Chondrocyte (in vitro differentiated cells): Measurements from ENCODE around the gene TOMM40. TPM values are rescaled to one million over a fixed set of nuclear protein-coding genes. Genes with fewer than 3 reads are reported as not detected.
"Not testable (repeated sequence)": the region's sequence is repeated elsewhere in the genome, so short reads cannot be mapped to it uniquely, and the experiment has no call there.

Experiments used
- DNase-seq: peaks from one replicate; pipeline ENCODE4 v3.0.0; 2021; ENCODE audit warnings: mixed read lengths, low spot score
- H3K27ac Mint-ChIP-seq: one replicate; pipeline ENCODE4 v1.8.0; 2021; ENCODE audit warnings: mild to moderate bottlenecking, moderate library complexity, mixed read lengths; ENCODE audit not compliant: unreplicated experiment
- H3K27me3 Mint-ChIP-seq: 2 replicates; pipeline ENCODE4 v1.8.0; 2021; ENCODE audit warnings: low read depth, mixed read lengths
- H3K36me3 Mint-ChIP-seq: 2 replicates; pipeline ENCODE4 v1.8.0; 2021; ENCODE audit warnings: low read depth, mixed read lengths
- H3K4me1 Mint-ChIP-seq: 2 replicates; pipeline ENCODE4 v1.8.0; 2021; ENCODE audit warnings: low read depth, mild to moderate bottlenecking, mixed read lengths
- H3K4me3 Mint-ChIP-seq: one replicate; pipeline ENCODE4 v1.8.0; 2021; ENCODE audit warnings: mild to moderate bottlenecking, moderate library complexity, mixed read lengths; ENCODE audit not compliant: unreplicated experiment
- H3K9me3 Mint-ChIP-seq: 2 replicates; pipeline ENCODE4 v1.8.0; 2021; ENCODE audit warnings: low read depth, mixed read lengths
- CTCF ChIP-seq: fragments of 200-600 bp; sonication (generic); IDR thresholded peaks from 2 replicates; pipeline ENCODE4 v1.5.0; 2021; ENCODE audit warnings: antibody characterized with exemption, mild to moderate bottlenecking, moderate library complexity
- total RNA-seq: library from RNA; stranded (reverse); gene quantifications from 3 replicates; pipeline ENCODE4 v1.2.1, GENCODE V29; 2021

Gene TOMM40
- total RNA-seq, 1 donor from 2014 or later, result 40.9 TPM

- H3K36me3 Mint-ChIP-seq, result peaks cover 2% of the 10 kb centered on the region
- no peak overlapping the region for H3K27ac Mint-ChIP-seq
- H3K27me3 Mint-ChIP-seq, result no peaks in the 10 kb centered on the region
- H3K9me3 Mint-ChIP-seq, result no peaks in the 10 kb centered on the region
- no peak for DNase-seq
- H3K4me1 Mint-ChIP-seq, result peaks cover 34% of the 10 kb centered on the region
- H3K4me3 Mint-ChIP-seq, result peak overlapping the region; percentile 21
- TF ChIP-seq CTCF, result no peak
Observed at GRCh38 chr19:44908074-44908835, 17.2 kb downstream of the TOMM40 start.

GRCh38 chr19:44908836-44909261 is 17.8 kb downstream of the TOMM40 start:
- no peak overlapping the region for H3K27ac Mint-ChIP-seq
- no peak for TF ChIP-seq CTCF
- H3K4me1 Mint-ChIP-seq, result peaks cover 34% of the 10 kb centered on the region
- no peaks in the 10 kb centered on the region for H3K9me3 Mint-ChIP-seq
- no peaks in the 10 kb centered on the region for H3K27me3 Mint-ChIP-seq
- H3K36me3 Mint-ChIP-seq, result no peaks in the 10 kb centered on the region
- DNase-seq, result no peak
- H3K4me3 Mint-ChIP-seq, result no peak overlapping the region

- H3K27ac Mint-ChIP-seq, result peak overlapping the region; percentile 51
- TF ChIP-seq CTCF, result no peak
- H3K36me3 Mint-ChIP-seq, result no peaks in the 10 kb centered on the region
- H3K4me1 Mint-ChIP-seq, result peaks cover 42% of the 10 kb centered on the region
- H3K4me3 Mint-ChIP-seq, result no peak overlapping the region
- H3K9me3 Mint-ChIP-seq, result no peaks in the 10 kb centered on the region
- DNase-seq, result no peak
- no peaks in the 10 kb centered on the region for H3K27me3 Mint-ChIP-seq
Observed at GRCh38 chr19:44909775-44910174, 18.7 kb downstream of the TOMM40 start.

- H3K4me1 Mint-ChIP-seq, result peaks cover 32% of the 10 kb centered on the region
- H3K9me3 Mint-ChIP-seq, DNase-seq, H3K4me3 Mint-ChIP-seq, H3K36me3 Mint-ChIP-seq, H3K27ac Mint-ChIP-seq, H3K27me3 Mint-ChIP-seq: not testable (repeated sequence)
Observed at GRCh38 chr19:44911896-44912295, 20.8 kb downstream of the TOMM40 start.

- no peak for DNase-seq
- H3K27ac Mint-ChIP-seq, result no peak overlapping the region
- peaks cover 32% of the 10 kb centered on the region for H3K4me1 Mint-ChIP-seq
- no peak for TF ChIP-seq CTCF
- no peak overlapping the region for H3K4me3 Mint-ChIP-seq
- H3K36me3 Mint-ChIP-seq, result no peaks in the 10 kb centered on the region
- H3K9me3 Mint-ChIP-seq, result no peaks in the 10 kb centered on the region
- no peaks in the 10 kb centered on the region for H3K27me3 Mint-ChIP-seq
Observed at GRCh38 chr19:44912854-44913253, 21.8 kb downstream of the TOMM40 start.

GRCh38 chr19:44913512-44914432 is 22.7 kb downstream of the TOMM40 start:
- not testable (repeated sequence) for H3K9me3 Mint-ChIP-seq, H3K27ac Mint-ChIP-seq, H3K36me3 Mint-ChIP-seq, H3K27me3 Mint-ChIP-seq, DNase-seq
- peak overlapping the region; percentile 93 for H3K4me3 Mint-ChIP-seq
- H3K4me1 Mint-ChIP-seq, result peaks cover 32% of the 10 kb centered on the region
